Right cardiac atrium (tissue), 5 donors: ENCODE results near the gene TEC. TPM values are rescaled to one million over a fixed set of nuclear protein-coding genes. Genes with fewer than 3 reads are reported as not detected.
A peak's percentile ranks its signal among the peaks of the same experiment; 100 is the strongest.
"Not testable (repeated sequence)": the region's sequence is repeated elsewhere in the genome, so short reads cannot be mapped to it uniquely, and the experiment has no call there.

Source experiments
- ATAC-seq, 2 donors: fragments of 200-7000 bp; cut with Tn5 transposase; one replicate each; pipeline versions ENCODE4 v1.8.0 to v1.9.1; 2020; ENCODE audit warnings: moderate library complexity in 2 of 2, mild to moderate bottlenecking in 1 of 2
- DNase-seq, 3 donors: peaks; one replicate each; pipeline ENCODE4 v3.0.0-alpha.2; 2020
- H3K27ac ChIP-seq: one replicate; pipeline ENCODE4 v1.5.1; 2013; ENCODE audit warnings: mild to moderate bottlenecking, low read length, control low read depth, moderate library complexity
- H3K27me3 ChIP-seq: one replicate; pipeline ENCODE4 v1.6.1; 2013; ENCODE audit not compliant: control insufficient read depth, insufficient read depth
- H3K4me1 ChIP-seq: one replicate; pipeline ENCODE4 v1.6.1; 2013; ENCODE audit warnings: low read length; ENCODE audit not compliant: control insufficient read depth, insufficient read depth
- H3K4me3 ChIP-seq: one replicate; pipeline ENCODE4 v1.5.1; 2013; ENCODE audit warnings: low read length, control low read depth
- H3K9me3 ChIP-seq: one replicate; pipeline ENCODE4 v1.6.1; 2013; ENCODE audit warnings: low read length; ENCODE audit not compliant: control insufficient read depth
- WGBS: extraction: QIAGEN DNeasy Blood & Tissue Kit; methylation state at CpG from one replicate; pipeline ENCODE4 v1.1.7; 2013; 5-methylcytosine and 5-hydroxymethylcytosine counted together
- intact Hi-C, 4 donors: fragments of 100-400 bp; cut with DNase I; formaldehyde crosslinking; loops; one replicate each; pipeline versions ENCODE4 v1.11.0 to v1.14.0; 2022 to 2023
- polyA plus RNA-seq: library from polyadenylated mRNA; stranded (reverse); fragments of 200-250 nt; gene quantifications from one replicate; pipeline ENCODE4 v1.2.3, GENCODE V29; 2013
- total RNA-seq, 4 donors: library from RNA; stranded (reverse); fragmentation: NEBNext Ultra II Directional; extraction: Animal tissue kit (Norgen Biotek cat#: 25700); gene quantifications; one replicate each; pipeline ENCODE4 v1.2.1, GENCODE V29; 2021
- donor health status: healthy with polysubstance abuse.
- donor health status: DM: no; HTN: yes; CAD: no.
- donor health status: DM: no; HTN: no; CAD: no.
- donor health status: DM: no; HTN: yes; CAD: no; lungs with severe emphysema.
- donor health status: DM: yes; HTN: yes; CAD: no.

The TEC gene
- total and polyA plus RNA-seq, 5 donors = 0.84 to 3.7 (median 1.9) TPM

GRCh38 chr4:48296365-48296764, 26.7 kb upstream of the TEC start:
- Histone ChIP-seq H3K4me3 (no peak overlapping the region), H3K27me3 (no peaks in the 10 kb centered on the region), H3K9me3 (no peaks in the 10 kb centered on the region), H3K4me1 (no peaks in the 10 kb centered on the region), H3K27ac (no peak overlapping the region)
- WGBS = 61% methylated on average over 6 of the region's 6 CpGs
- DNase-seq (no peak), ATAC-seq (no peak)
- intact Hi-C loops = no loop called here

GRCh38 chr4:48295116-48295515, 25.5 kb upstream of the TEC start:
- no peaks in the 10 kb centered on the region for H3K4me1 ChIP-seq
- no peaks in the 10 kb centered on the region for H3K9me3 ChIP-seq
- H3K4me3 ChIP-seq = no peak overlapping the region
- no peak overlapping the region for H3K27ac ChIP-seq
- H3K27me3 ChIP-seq = no peaks in the 10 kb centered on the region
- no peak for ATAC-seq
- no peak for DNase-seq
- intact Hi-C loops = no loop called here

DNA sequence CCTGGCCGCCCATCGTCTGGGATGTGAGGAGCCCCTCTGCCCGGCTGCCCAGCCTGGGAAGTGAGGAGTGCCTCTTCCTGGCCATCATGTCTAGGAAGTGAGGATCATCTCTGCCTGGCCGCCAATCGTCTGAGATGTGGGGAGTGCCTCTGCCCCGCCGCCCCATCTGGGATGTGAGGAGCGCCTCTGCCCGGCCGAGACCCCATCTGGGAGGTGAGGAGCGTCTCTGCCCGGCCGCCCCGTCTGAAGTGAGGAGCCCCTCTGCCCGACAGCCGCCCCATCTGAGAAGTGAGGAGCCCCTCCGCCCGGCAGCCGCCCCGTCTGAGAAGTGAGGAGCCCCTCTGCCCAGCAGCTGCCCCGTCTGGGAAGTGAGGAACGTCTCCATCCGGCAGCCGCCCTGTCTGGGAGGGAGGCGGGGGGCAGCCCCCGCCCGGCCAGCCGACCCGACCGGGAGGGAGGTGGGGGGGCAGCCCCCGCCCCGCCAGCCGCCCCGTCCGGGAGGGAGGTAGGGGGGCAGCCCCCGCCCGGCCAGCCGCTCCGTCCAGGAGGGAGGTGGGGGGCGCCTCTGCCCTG, 22.7 kb upstream of the TEC start:
- H3K4me1 ChIP-seq, ATAC-seq, intact Hi-C loops, H3K9me3 ChIP-seq, H3K27ac ChIP-seq, H3K27me3 ChIP-seq, H3K4me3 ChIP-seq: not testable (repeated sequence)
- 98% methylated on average over 40 of the region's 40 CpGs for WGBS
- peak in 1 of 3 donors; percentile 52 for DNase-seq

GRCh38 chr4:48290146-48290772, 20.6 kb upstream of the TEC start:
- ATAC-seq (no peak), DNase-seq (no peak)
- no peak overlapping the region for H3K4me3 ChIP-seq
- H3K4me1 ChIP-seq = no peaks in the 10 kb centered on the region
- intact Hi-C loops = no loop called here
- no peak overlapping the region for H3K27ac ChIP-seq
- H3K27me3 ChIP-seq = no peaks in the 10 kb centered on the region
- no peaks in the 10 kb centered on the region for H3K9me3 ChIP-seq
- WGBS = 61% methylated on average over 5 of the region's 5 CpGs

GRCh38 chr4:48286060-48286459, 16.4 kb upstream of the TEC start:
- ATAC-seq, DNase-seq, intact Hi-C loops, H3K4me1 ChIP-seq, H3K9me3 ChIP-seq, H3K27ac ChIP-seq, H3K4me3 ChIP-seq, H3K27me3 ChIP-seq: not testable (repeated sequence)
- WGBS = 93% methylated on average over 2 of the region's 2 CpGs

DNA sequence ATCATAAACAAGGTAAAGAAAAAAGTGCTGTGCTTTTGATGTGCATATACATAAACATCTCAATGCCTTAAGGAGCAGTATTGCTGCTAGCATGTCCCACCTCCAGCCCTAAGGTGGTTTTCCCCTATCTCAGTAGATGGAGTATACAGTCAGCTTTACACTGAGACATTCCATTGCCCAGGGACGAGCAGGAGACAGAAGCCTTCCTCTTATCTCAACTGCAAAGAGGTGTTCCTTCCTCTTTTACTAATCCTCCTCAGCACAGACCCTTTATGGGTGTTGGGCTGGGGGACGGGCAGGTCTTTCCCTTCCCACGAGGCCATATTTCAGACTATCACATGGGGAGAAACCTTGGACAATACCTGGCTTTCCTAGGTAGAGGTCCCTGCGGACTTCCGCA, 16.0 kb upstream of the TEC start:
- H3K27me3 ChIP-seq, H3K9me3 ChIP-seq, ATAC-seq, H3K27ac ChIP-seq, H3K4me3 ChIP-seq, intact Hi-C loops, H3K4me1 ChIP-seq, DNase-seq: not testable (repeated sequence)
- 47% methylated on average over 5 of the region's 5 CpGs for WGBS

DNA sequence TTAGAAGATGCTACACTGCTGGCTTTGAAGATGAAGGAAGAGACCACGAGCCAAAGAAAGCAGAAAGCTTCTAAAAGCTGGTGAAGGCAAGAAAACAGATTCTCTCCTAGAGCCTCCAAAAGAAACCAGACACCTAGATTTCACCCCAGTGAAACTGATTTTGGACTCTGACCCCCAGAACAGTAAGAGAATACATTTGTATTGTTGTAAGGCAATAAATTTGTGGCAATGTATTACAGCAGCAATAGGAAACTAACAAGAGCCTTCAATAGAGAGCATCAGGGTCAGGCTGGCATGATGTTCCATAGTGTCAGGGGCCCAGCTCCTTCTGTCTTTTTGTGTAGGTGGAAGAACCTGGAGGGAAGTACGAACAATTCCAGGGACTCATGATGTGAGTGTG, 6.0 kb upstream of the TEC start:
- no peak for ATAC-seq
- H3K4me1 ChIP-seq = no peaks in the 10 kb centered on the region
- H3K27ac ChIP-seq = no peak overlapping the region
- H3K9me3 ChIP-seq = no peaks in the 10 kb centered on the region
- 85% methylated on average over 2 of the region's 2 CpGs for WGBS
- H3K4me3 ChIP-seq = no peak overlapping the region
- no peaks in the 10 kb centered on the region for H3K27me3 ChIP-seq
- intact Hi-C loops = loop anchor here in 2 of 4 donors (10.0 kb wide), 2 partner anchors 131 to 141 kb away; partner anchors contain the start of gene TXK (in 1 of the 2)
- no peak for DNase-seq

GRCh38 chr4:48275247-48275646, 5.6 kb upstream of the TEC start:
- Histone ChIP-seq H3K27me3 (no peaks in the 10 kb centered on the region), H3K4me3 (no peak overlapping the region), H3K4me1 (no peaks in the 10 kb centered on the region), H3K27ac (no peak overlapping the region), H3K9me3 (no peaks in the 10 kb centered on the region)
- ATAC-seq = peak in 1 of 2 donors; percentile 54
- DNase-seq = no peak
- intact Hi-C loops = loop anchor here in 2 of 4 donors (10.0 kb wide), 2 partner anchors 130 to 140 kb away; partner anchors contain the start of gene TXK (in 1 of the 2)
- WGBS = 52% methylated on average over 3 of the region's 3 CpGs

- Histone ChIP-seq H3K4me3 (no peak overlapping the region), H3K4me1 (no peaks in the 10 kb centered on the region), H3K27me3 (no peaks in the 10 kb centered on the region), H3K27ac (no peak overlapping the region), H3K9me3 (no peaks in the 10 kb centered on the region)
- WGBS = 93% methylated on average over 11 of the region's 11 CpGs
- DNase-seq = no peak
- no peak for ATAC-seq
- intact Hi-C loops = loop anchor here in 2 of 4 donors (10.0 kb wide), 2 partner anchors 127 to 137 kb away; partner anchors contain the start of gene TXK (in 1 of the 2)
These were observed 2.0 kb upstream of the TEC start for GRCh38 chr4:48271626-48272025.

GRCh38 chr4:48270951-48271473, 1.4 kb upstream of the TEC start:
- 54% methylated on average over 6 of the region's 6 CpGs for WGBS
- no peaks in the 10 kb centered on the region for H3K9me3 ChIP-seq
- intact Hi-C loops = loop anchor here in 2 of 4 donors (10.0 kb wide), 2 partner anchors 126 to 136 kb away; partner anchors contain the start of gene TXK (in 1 of the 2)
- ATAC-seq = no peak
- H3K27ac ChIP-seq = no peak overlapping the region
- no peaks in the 10 kb centered on the region for H3K4me1 ChIP-seq
- no peak overlapping the region for H3K4me3 ChIP-seq
- no peaks in the 10 kb centered on the region for H3K27me3 ChIP-seq
- DNase-seq = no peak

DNA sequence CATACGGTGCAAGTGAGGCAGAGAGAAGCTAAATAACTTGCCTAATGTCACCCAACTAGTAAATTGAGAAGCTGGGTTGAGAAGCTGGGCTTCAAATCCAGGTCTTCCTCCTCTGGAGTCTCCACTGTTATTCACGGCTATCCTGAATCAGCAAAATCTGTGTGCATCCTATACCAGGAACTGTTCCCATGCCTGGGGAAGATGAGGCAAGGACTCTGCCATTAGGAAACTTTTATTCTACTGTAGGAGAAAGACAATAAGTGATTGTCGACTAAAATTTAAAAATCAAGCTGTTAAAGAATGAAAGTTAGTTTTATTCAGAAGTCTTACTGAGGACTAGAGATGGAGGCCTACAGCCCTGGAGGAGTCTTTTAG, 872 bp upstream of the TEC start:
- no peaks in the 10 kb centered on the region for H3K9me3 ChIP-seq
- peak overlapping the region; percentile 92 for H3K4me3 ChIP-seq
- WGBS = 62% methylated on average over 3 of the region's 3 CpGs
- H3K27ac ChIP-seq = no peak overlapping the region
- ATAC-seq (no peak), DNase-seq (no peak)
- H3K4me1 ChIP-seq = no peaks in the 10 kb centered on the region
- no peaks in the 10 kb centered on the region for H3K27me3 ChIP-seq
- intact Hi-C loops = loop anchor here in 2 of 4 donors (10.0 kb wide), 2 partner anchors 126 to 136 kb away; partner anchors contain the start of gene TXK (in 1 of the 2)
